Adrenal gland (tissue), 12 donors: Measurements from ENCODE around the gene CCR5. TPM values are rescaled to one million over a fixed set of nuclear protein-coding genes. Genes with fewer than 3 reads are reported as not detected.

Experiments used
- DNase-seq, 7 donors: peaks; one replicate each; pipeline ENCODE4 v3.0.0-alpha.2; 2019 to 2020
- H3K27ac ChIP-seq, 5 donors: fragments of 200-600 bp; sonication (generic) in 4 of 5; 1 replicate in 3 of 5; 2 replicates in 2 of 5; pipeline versions ENCODE4 v1.5.1 to v1.8.0; 2016 to 2020; ENCODE audit warnings: mild to moderate bottlenecking in 1 of 5
- H3K27me3 ChIP-seq: fragments of 200-600 bp; 2 replicates; pipeline ENCODE4 v1.8.0; 2021
- H3K36me3 ChIP-seq, 2 donors: fragments of 200-600 bp; replicated peaks in 1 of 2; 1 replicate in 1 of 2; 2 replicates in 1 of 2; pipeline versions ENCODE4 v1.5.1 to v1.8.0; 2018 to 2022
- H3K4me1 ChIP-seq, 2 donors: fragments of 200-600 bp; replicated peaks in 1 of 2; 1 replicate in 1 of 2; 2 replicates in 1 of 2; pipeline versions ENCODE4 v1.5.1 to v1.8.0; 2018 to 2021
- H3K4me3 ChIP-seq, 4 donors: fragments of 200-600 bp; sonication (generic) in 3 of 4; one replicate each; pipeline ENCODE4 v1.5.1; 2016 to 2018
- H3K9me3 ChIP-seq, 3 donors: fragments of 200-600 bp; sonication (generic) in 1 of 3; replicated peaks in 1 of 3; 1 replicate in 2 of 3; 2 replicates in 1 of 3; pipeline versions ENCODE4 v1.5.1 to v1.8.0; 2016 to 2021
- CTCF ChIP-seq, 6 experiments: fragments of 450-650 bp in 4 of 6; fragments of 200-600 bp in 2 of 6; sonication (generic) in 1 of 6; IDR thresholded peaks; 1 replicate in 5 of 6; 2 replicates in 1 of 6; pipeline versions ENCODE4 v1.5.1 to v1.8.0; 2016 to 2021; ENCODE audit warnings: antibody characterized with exemption in 6 of 6, mild to moderate bottlenecking in 2 of 6, moderate library complexity in 1 of 6
- POLR2A ChIP-seq, 2 donors: fragments of 450-650 bp; IDR thresholded peaks; one replicate each; pipeline ENCODE4 v1.6.1; 2017; ENCODE audit warnings: antibody characterized with exemption in 2 of 2, mild to moderate bottlenecking in 2 of 2, moderate library complexity in 1 of 2
- WGBS, 4 donors: extraction: QIAGEN DNeasy Blood & Tissue Kit in 2 of 4; methylation state at CpG; one replicate each; pipeline versions ENCODE4 v1.1.5 to v1.1.7; 2013 to 2017; 5-methylcytosine and 5-hydroxymethylcytosine counted together
- intact Hi-C, 2 donors: fragments of 100-400 bp; cut with DNase I; formaldehyde crosslinking; loops; one replicate each; pipeline versions ENCODE4 v1.14.1 to v1.15.0; 2022 to 2023
- polyA plus RNA-seq, 3 donors: library from polyadenylated mRNA; stranded (reverse); fragments of 200-250 nt in 2 of 3; fragments of 350-450 nt in 1 of 3; fragmentation: Illumina TruSeq in 1 of 3; extraction: RNeasy Lipid Tissue Mini Kit (QIAGEN cat#74804) in 1 of 3; gene quantifications; one replicate each; pipeline ENCODE4 v1.2.3, GENCODE V29; 2013 to 2014
- total RNA-seq, 9 donors: library from RNA; depleted of rRNA in 4 of 9; stranded (reverse); fragments of >200 nt in 4 of 9; fragments of 120-200 nt in 1 of 9; fragmentation: NEBNext Ultra II Directional in 1 of 9; extraction: Animal tissue kit (Norgen Biotek cat#: 25700) in 1 of 9; gene quantifications; one replicate each; pipeline versions ENCODE4 v1.1.0 to v1.2.4, GENCODE V29; 2013 to 2023
- donor health status: healthy with polysubstance abuse.
- donor health status: Bipolar disorder and iron deficiency.
- donor health status: DM: yes; HTN: yes; CAD: no.
- donor health status: DM: no; HTN: no; CAD: no.
- donor health status: DM: no; HTN: no; CAD: no.
- donor health status: DM: yes; HTN: yes; CAD: no.

CCR5 gene
- total and polyA plus RNA-seq, 12 donors: 0.06 to 3.7 (median 0.94) TPM

GRCh38 chr3:46353090-46353489, 17.7 kb upstream of the CCR5 start:
- intact Hi-C loops: no loop called here
- H3K9me3 ChIP-seq: no peaks in the 10 kb centered on the region
- TF ChIP-seq CTCF (IDR thresholded peaks at IDR 0.05) (no peak), POLR2A (IDR thresholded peaks at IDR 0.05) (no peak)
- H3K4me3 ChIP-seq: no peak overlapping the region
- peaks cover 0 to 3% of the 10 kb centered on the region in 2 donors for H3K4me1 ChIP-seq
- 61 to 75% (median 65%) methylated on average over 4 of the region's 4 CpGs for WGBS, 4 donors
- H3K27ac ChIP-seq: no peak overlapping the region
- no peaks in the 10 kb centered on the region for H3K36me3 ChIP-seq
- peaks cover 8% of the 10 kb centered on the region for H3K27me3 ChIP-seq
- DNase-seq: no peak

GRCh38 chr3:46353647-46354410, 16.9 kb upstream of the CCR5 start, which contains the start of gene CCR2:
TSS of gene CCR2 (plus strand) at chr3:46354111. CDS start at chr3:46357528, 3,417 bp downstream.
- peak within 1 kb of the TSS in 1 of 5 donors; percentile 2 for H3K27ac ChIP-seq
- intact Hi-C loops: no loop called here
- no peak within 1 kb of the TSS for H3K4me3 ChIP-seq
- peaks cover 0 to 3% of the 10 kb centered on the region in 2 donors for H3K4me1 ChIP-seq
- no peaks in the 10 kb centered on the region for H3K9me3 ChIP-seq
- TF ChIP-seq POLR2A (IDR thresholded peaks at IDR 0.05) (no peak), CTCF (IDR thresholded peaks at IDR 0.05) (no peak)
- no peak for DNase-seq
- H3K36me3 ChIP-seq: no peaks in the 10 kb centered on the region
- 58 to 66% (median 63%) methylated on average over 7 of the region's 7 CpGs for WGBS, 4 donors
- peaks cover 5% of the 10 kb centered on the region for H3K27me3 ChIP-seq

- intact Hi-C loops: no loop called here
- TF ChIP-seq CTCF (IDR thresholded peaks at IDR 0.05) (no peak), POLR2A (IDR thresholded peaks at IDR 0.05) (no peak)
- no peak for DNase-seq
- peaks cover 5% of the 10 kb centered on the region for H3K27me3 ChIP-seq
- H3K9me3 ChIP-seq: no peaks in the 10 kb centered on the region
- peaks cover 0 to 3% of the 10 kb centered on the region in 2 donors for H3K4me1 ChIP-seq
- WGBS, 4 donors: 17 to 54% (median 33%) methylated on average over 1 of the region's 1 CpG
- no peaks in the 10 kb centered on the region for H3K36me3 ChIP-seq
- no peak overlapping the region for H3K4me3 ChIP-seq
- H3K27ac ChIP-seq: peak overlapping the region in 1 of 5 donors; percentile 2
These were observed 16.3 kb upstream of the CCR5 start for GRCh38 chr3:46354478-46354877.

GRCh38 chr3:46354984-46355383, 15.8 kb upstream of the CCR5 start:
- DNase-seq: no peak
- Histone ChIP-seq H3K9me3 (no peaks in the 10 kb centered on the region), H3K4me1 (peaks cover 0 to 3% of the 10 kb centered on the region in 2 donors), H3K36me3 (no peaks in the 10 kb centered on the region), H3K4me3 (no peak overlapping the region), H3K27ac (no peak overlapping the region), H3K27me3 (peaks cover 5% of the 10 kb centered on the region)
- intact Hi-C loops: no loop called here
- TF ChIP-seq CTCF (IDR thresholded peaks at IDR 0.05) (no peak), POLR2A (IDR thresholded peaks at IDR 0.05) (no peak)
